K562 (cell line): ENCODE measurements around the gene RPL28. TPM values are rescaled to one million over a fixed set of nuclear protein-coding genes. Genes with fewer than 3 reads are reported as not detected.

Experiments
- GABPB2 ChIP-seq: fragments of 250-450 bp; sonication (Bioruptor Pico); conservative IDR thresholded peaks from 2 replicates; pipeline ENCODE4 v1.5.1; 2021; ENCODE audit warnings: mild to moderate bottlenecking
- MCM2 ChIP-seq: fragments of 450-650 bp; IDR thresholded peaks from 2 replicates; pipeline ENCODE4 v1.6.1; 2017; ENCODE audit warnings: low read depth, mild to moderate bottlenecking
- NBN ChIP-seq: fragments of 450-650 bp; IDR thresholded peaks from 2 replicates; pipeline ENCODE4 v1.6.1; 2016; ENCODE audit warnings: low read depth, mild to moderate bottlenecking
- PRPF4 ChIP-seq: fragments of 200-400 bp; formaldehyde crosslinking; IDR thresholded peaks from one replicate; pipeline ENCODE4 v1.6.1; 2017; ENCODE audit warnings: low read length, low read depth, mild to moderate bottlenecking; ENCODE audit not compliant: insufficient read depth, poor library complexity, severe bottlenecking
- RBM25 ChIP-seq: fragments of 200-400 bp; formaldehyde crosslinking; IDR thresholded peaks from 2 replicates; pipeline ENCODE4 v1.6.1; 2018; ENCODE audit warnings: low read length, low read depth, moderate library complexity; ENCODE audit not compliant: severe bottlenecking
- U2AF1 ChIP-seq: fragments of 200-400 bp; formaldehyde crosslinking; optimal IDR thresholded peaks from 2 replicates; pipeline ENCODE3; 2017; ENCODE audit warnings: mild to moderate bottlenecking, low read depth, low read length, moderate library complexity
- ZC3H8 ChIP-seq: fragments of 450-650 bp; IDR thresholded peaks from 2 replicates; pipeline ENCODE4 v1.6.1; 2017
- ZEB2 ChIP-seq: fragments of 450-650 bp; IDR thresholded peaks from 2 replicates; pipeline ENCODE4 v1.6.1; 2016
- ZNF507 ChIP-seq: conservative IDR thresholded peaks from 2 replicates; pipeline ENCODE4 v1.6.1; 2017; ENCODE audit warnings: missing genetic modification characterization, missing compliant biosample characterization
- ZNF561 ChIP-seq: fragments of 450-650 bp; formaldehyde crosslinking; conservative IDR thresholded peaks from 2 replicates; pipeline ENCODE4 v1.4.0; 2020; ENCODE audit warnings: mild to moderate bottlenecking, moderate library complexity
- ZNF699 ChIP-seq: fragments of 250-450 bp; sonication (Bioruptor Pico); IDR thresholded peaks from 2 replicates; pipeline ENCODE4 v1.8.0; 2021; ENCODE audit warnings: mild to moderate bottlenecking, moderate library complexity; ENCODE audit not compliant: insufficient replicate concordance
- polyA plus RNA-seq, 8 experiments: library from polyadenylated mRNA; depleted of rRNA in 4 of 8; stranded (reverse) in 5 of 8; unstranded in 3 of 8; fragments of >200 nt; fragmentation: Nextera tagmentation in 2 of 8; fragmentation: Illumina TruSeq in 1 of 8; extraction: Ambion mirVana in 2 of 8; extraction: Trizol in 1 of 8; gene quantifications; 2 replicates each; pipeline versions ENCODE4 v1.2.1 to v1.2.3, GENCODE V29; 2011 to 2014; ENCODE audit warnings: inconsistent platforms in 1 of 8, missing spikeins in 1 of 8
- total RNA-seq, 7 experiments: library from RNA; depleted of rRNA in 6 of 7; stranded (reverse); fragments of >200 nt in 6 of 7; fragmentation: Illumina TruSeq in 2 of 7; extraction: Trizol in 2 of 7; gene quantifications; 2 replicates each; pipeline versions ENCODE4 v1.2.1 to v1.2.3, GENCODE V29; 2011 to 2021; ENCODE audit warnings: low replicate concordance in 1 of 7
- TF ChIP-seq, protein P1 (sequence below): sonication (generic); formaldehyde crosslinking; IDR thresholded peaks from 2 replicates; pipeline ENCODE4 v1.8.0; 2022; ENCODE audit warnings: missing genetic modification reagents, mild to moderate bottlenecking, moderate library complexity, borderline replicate concordance
- TF ChIP-seq, protein P2 (sequence below): fragments of 450-650 bp; IDR thresholded peaks from 2 replicates; pipeline ENCODE4 v1.6.1; 2016; ENCODE audit warnings: low read depth

RPL28 gene
- total and polyA plus RNA-seq, 9 of the 15 experiments (the other 6 are each of a cell fraction or from before 2014, with no cell fraction given), result 124 to 3,106 (median 622) TPM

DNA sequence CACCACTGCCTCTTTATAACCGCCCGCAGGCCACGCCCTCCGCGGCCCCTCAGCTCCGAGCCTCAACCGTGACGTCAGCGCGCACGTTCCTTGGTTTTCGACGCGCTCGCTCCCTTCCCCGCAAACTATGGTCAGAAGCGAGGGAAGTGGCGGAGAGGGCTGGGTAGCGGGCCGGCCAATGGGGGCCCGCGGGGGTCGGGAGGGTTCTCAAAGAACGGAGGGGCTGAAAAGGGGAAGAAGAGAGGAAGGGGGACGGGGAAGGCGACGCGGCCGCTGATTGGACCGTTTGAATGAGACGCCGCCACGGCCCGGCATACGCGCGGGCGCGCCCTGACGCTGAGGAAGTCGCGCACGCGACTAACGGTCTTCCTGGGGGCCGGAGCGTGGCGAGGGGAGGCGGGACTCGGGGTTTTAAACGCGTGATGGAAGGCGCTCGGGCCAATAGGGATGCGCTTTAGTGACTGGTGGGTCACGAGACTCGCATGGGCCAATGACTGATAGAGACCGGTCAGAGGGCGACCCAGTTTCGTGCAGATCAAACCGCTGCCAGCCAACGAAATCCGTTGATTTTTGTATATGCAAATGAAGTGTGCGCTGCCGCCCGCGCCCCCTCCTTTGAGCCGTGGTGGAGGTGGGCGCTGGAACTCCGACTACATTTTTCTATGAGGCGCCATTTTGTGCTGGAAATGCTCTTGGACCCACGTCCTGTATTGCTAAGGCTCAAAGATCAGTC lies 22.2 kb downstream of the RPL28 start (continued):
- TF ChIP-seq ZNF699 (CRISPR knock-in tag), result no peak
- TF ChIP-seq, protein P1, sequence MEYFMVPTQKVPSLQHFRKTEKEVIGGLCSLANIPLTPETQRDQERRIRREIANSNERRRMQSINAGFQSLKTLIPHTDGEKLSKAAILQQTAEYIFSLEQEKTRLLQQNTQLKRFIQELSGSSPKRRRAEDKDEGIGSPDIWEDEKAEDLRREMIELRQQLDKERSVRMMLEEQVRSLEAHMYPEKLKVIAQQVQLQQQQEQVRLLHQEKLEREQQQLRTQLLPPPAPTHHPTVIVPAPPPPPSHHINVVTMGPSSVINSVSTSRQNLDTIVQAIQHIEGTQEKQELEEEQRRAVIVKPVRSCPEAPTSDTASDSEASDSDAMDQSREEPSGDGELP (CRISPR knock-in tag), result peak; percentile 91
- TF ChIP-seq, protein P2, sequence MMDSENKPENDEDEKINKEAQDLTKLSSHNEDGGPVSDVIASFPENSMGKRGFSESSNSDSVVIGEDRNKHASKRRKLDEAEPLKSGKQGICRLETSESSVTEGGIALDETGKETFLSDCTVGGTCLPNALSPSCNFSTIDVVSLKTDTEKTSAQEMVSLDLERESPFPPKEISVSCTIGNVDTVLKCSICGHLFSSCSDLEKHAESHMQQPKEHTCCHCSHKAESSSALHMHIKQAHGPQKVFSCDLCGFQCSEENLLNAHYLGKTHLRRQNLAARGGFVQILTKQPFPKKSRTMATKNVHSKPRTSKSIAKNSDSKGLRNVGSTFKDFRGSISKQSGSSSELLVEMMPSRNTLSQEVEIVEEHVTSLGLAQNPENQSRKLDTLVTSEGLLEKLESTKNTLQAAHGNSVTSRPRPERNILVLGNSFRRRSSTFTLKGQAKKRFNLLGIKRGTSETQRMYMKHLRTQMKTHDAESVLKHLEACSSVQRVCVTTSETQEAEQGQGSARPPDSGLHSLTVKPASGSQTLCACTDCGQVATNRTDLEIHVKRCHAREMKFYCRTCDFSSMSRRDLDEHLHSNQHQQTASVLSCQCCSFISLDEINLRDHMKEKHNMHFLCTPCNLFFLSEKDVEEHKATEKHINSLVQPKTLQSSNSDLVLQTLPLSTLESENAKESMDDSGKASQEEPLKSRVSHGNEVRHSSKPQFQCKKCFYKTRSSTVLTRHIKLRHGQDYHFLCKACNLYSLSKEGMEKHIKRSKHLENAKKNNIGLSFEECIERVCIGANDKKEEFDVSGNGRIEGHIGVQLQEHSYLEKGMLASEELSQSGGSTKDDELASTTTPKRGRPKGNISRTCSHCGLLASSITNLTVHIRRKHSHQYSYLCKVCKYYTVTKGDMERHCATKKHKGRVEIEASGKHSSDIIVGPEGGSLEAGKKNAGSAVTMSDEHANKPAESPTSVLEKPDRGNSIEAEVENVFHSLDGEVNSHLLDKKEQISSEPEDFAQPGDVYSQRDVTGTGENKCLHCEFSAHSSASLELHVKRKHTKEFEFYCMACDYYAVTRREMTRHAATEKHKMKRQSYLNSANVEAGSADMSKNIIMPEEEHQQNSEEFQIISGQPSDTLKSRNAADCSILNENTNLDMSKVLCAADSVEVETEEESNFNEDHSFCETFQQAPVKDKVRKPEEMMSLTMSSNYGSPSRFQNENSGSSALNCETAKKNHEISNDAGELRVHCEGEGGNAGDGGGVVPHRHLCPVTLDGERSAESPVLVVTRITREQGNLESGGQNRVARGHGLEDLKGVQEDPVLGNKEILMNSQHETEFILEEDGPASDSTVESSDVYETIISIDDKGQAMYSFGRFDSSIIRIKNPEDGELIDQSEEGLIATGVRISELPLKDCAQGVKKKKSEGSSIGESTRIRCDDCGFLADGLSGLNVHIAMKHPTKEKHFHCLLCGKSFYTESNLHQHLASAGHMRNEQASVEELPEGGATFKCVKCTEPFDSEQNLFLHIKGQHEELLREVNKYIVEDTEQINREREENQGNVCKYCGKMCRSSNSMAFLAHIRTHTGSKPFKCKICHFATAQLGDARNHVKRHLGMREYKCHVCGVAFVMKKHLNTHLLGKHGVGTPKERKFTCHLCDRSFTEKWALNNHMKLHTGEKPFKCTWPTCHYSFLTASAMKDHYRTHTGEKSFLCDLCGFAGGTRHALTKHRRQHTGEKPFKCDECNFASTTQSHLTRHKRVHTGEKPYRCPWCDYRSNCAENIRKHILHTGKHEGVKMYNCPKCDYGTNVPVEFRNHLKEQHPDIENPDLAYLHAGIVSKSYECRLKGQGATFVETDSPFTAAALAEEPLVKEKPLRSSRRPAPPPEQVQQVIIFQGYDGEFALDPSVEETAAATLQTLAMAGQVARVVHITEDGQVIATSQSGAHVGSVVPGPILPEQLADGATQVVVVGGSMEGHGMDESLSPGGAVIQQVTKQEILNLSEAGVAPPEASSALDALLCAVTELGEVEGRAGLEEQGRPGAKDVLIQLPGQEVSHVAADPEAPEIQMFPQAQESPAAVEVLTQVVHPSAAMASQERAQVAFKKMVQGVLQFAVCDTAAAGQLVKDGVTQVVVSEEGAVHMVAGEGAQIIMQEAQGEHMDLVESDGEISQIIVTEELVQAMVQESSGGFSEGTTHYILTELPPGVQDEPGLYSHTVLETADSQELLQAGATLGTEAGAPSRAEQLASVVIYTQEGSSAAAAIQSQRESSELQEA, result no peak
- no peak for TF ChIP-seq ZC3H8
- TF ChIP-seq U2AF1, result no peak
- no peak for TF ChIP-seq PRPF4
- no peak for TF ChIP-seq GABPB2 (CRISPR knock-in tag)
- no peak for TF ChIP-seq MCM2
- peak; percentile 92 for TF ChIP-seq NBN
- TF ChIP-seq RBM25, result peak; percentile 50
- no peak for TF ChIP-seq ZNF507 (tag)
- no peak for TF ChIP-seq ZNF561 (CRISPR knock-in tag)
- no peak for TF ChIP-seq ZEB2
